Measurements from ENCODE around the gene BPIFB6.

DNA sequence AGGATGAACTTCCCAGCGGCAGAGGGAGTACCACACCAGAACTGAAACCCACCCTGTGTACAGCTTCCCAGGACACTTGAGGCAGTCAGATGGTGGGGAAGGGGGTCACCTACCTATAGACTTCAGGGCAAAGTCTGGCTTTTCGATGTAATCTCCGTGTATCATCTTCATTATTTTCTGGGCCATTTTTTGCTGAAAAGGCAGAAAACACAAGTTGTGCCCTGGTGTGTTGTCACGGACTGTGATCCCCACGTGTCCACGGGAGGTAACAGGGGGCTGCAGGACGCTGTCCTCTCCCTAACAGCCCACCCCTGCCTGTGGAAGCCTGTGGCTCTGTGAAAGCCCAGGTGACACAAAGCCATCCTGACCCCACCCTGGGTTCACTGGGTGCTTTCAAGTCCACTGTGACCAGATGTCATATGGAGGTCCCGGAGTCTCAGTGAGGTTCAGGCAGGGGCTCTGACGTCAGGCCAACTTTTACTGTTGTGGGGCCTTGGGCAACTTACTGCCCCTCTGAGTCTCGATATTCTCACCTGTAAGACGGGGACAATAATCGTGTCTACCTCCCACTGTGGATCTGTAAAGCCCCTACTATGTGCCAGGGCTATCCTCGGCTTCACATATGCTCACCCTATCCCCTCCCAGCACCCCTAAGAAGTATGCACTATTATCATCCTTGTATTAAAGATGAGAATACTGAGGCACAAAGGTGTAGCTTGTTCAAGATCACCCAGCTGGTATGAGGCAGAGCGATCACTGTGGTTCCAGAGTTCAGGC lies 41.8 kb upstream of the BPIFB6 start:
- TF ChIP-seq, protein P1, sequence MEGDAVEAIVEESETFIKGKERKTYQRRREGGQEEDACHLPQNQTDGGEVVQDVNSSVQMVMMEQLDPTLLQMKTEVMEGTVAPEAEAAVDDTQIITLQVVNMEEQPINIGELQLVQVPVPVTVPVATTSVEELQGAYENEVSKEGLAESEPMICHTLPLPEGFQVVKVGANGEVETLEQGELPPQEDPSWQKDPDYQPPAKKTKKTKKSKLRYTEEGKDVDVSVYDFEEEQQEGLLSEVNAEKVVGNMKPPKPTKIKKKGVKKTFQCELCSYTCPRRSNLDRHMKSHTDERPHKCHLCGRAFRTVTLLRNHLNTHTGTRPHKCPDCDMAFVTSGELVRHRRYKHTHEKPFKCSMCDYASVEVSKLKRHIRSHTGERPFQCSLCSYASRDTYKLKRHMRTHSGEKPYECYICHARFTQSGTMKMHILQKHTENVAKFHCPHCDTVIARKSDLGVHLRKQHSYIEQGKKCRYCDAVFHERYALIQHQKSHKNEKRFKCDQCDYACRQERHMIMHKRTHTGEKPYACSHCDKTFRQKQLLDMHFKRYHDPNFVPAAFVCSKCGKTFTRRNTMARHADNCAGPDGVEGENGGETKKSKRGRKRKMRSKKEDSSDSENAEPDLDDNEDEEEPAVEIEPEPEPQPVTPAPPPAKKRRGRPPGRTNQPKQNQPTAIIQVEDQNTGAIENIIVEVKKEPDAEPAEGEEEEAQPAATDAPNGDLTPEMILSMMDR (conservative IDR thresholded peaks at IDR 0.05): no peak
- TF ChIP-seq EZH2 (IDR thresholded peaks at IDR 0.05; ENCODE audit: low read depth): no peak
